H1 (cell line): ENCODE data around the gene ETV7. TPM values are rescaled to one million over a fixed set of nuclear protein-coding genes. Genes with fewer than 3 reads are reported as not detected.

Experiments
- CTCF ChIA-PET: fragments of 300-600 bp; sonication (Branson Sonifier 250); formaldehyde crosslinking; loops from one replicate; lab custom pipeline; 2021; ENCODE audit not compliant: partially characterized antibody; lab: Charles Lee
- POLR2A ChIA-PET: fragments of 300-600 bp; sonication (Branson Sonifier 250); formaldehyde crosslinking; loops from one replicate; lab custom pipeline; 2021; ENCODE audit warnings: inconsistent platforms; ENCODE audit not compliant: partially characterized antibody; lab: Charles Lee
- DNase-seq, 2 experiments: peaks; one replicate each; pipeline versions ENCODE4 v3.0.0 to v3.0.0-alpha.2; 2010 to 2022; ENCODE audit warnings: low spot score in 2 of 2, low read depth in 1 of 2, mixed read lengths in 1 of 2
- FAIRE-seq: peaks from 2 replicates; lab custom pipeline; 2011; peaks lifted over from hg19 to GRCh38; lab: Jason Lieb, UNC
- H2AFZ ChIP-seq: 2 replicates; pipeline ENCODE4 v1.8.1; 2012; ENCODE audit warnings: low read length, inconsistent platforms
- H2AK5ac ChIP-seq: 2 replicates; pipeline ENCODE4 v1.6.1; 2013; ENCODE audit warnings: low read depth, low read length
- H2BK120ac ChIP-seq: replicated peaks from 2 replicates; pipeline ENCODE3; 2013; ENCODE audit warnings: low read depth, low read length, inconsistent platforms
- H2BK12ac ChIP-seq: 2 replicates; pipeline ENCODE4 v1.6.1; 2013; ENCODE audit warnings: low read depth, low read length
- H2BK15ac ChIP-seq: 2 replicates; pipeline ENCODE4 v1.6.1; 2013; ENCODE audit warnings: low read length
- H2BK20ac ChIP-seq: 2 replicates; pipeline ENCODE4 v1.6.1; 2013; ENCODE audit warnings: low read length
- H2BK5ac ChIP-seq: 2 replicates; pipeline ENCODE4 v1.6.1; 2013; ENCODE audit warnings: low read depth, low read length
- H3K14ac ChIP-seq: 2 replicates; pipeline ENCODE4 v1.6.1; 2013; ENCODE audit warnings: inconsistent platforms; ENCODE audit not compliant: insufficient read length
- H3K18ac ChIP-seq: 2 replicates; pipeline ENCODE4 v1.6.1; 2013; ENCODE audit warnings: low read length; ENCODE audit errors: extremely low read depth
- H3K23ac ChIP-seq: 2 replicates; pipeline ENCODE4 v1.6.1; 2013; ENCODE audit warnings: inconsistent platforms; ENCODE audit not compliant: insufficient read length
- H3K23me2 ChIP-seq: 2 replicates; pipeline ENCODE4 v1.6.1; 2013; ENCODE audit warnings: low read depth, low read length
- H3K27ac ChIP-seq: 2 replicates; pipeline ENCODE4 v1.6.1; 2011; ENCODE audit warnings: low read depth, low read length, inconsistent platforms
- H3K27me3 ChIP-seq, 4 experiments: replicated peaks in 1 of 4; 1 replicate in 1 of 4; 2 replicates in 3 of 4; pipeline versions ENCODE4 v1.6.1 to v1.8.1; 2011 to 2013; ENCODE audit warnings: low read length in 3 of 4, mild to moderate bottlenecking in 3 of 4, inconsistent platforms in 2 of 4, mixed read lengths in 2 of 4, moderate library complexity in 1 of 4; ENCODE audit not compliant: control insufficient read depth in 3 of 4, insufficient read depth in 3 of 4; ENCODE audit errors: extremely low read depth in 1 of 4
- H3K36me3 ChIP-seq, 4 experiments: 2 replicates each; pipeline versions ENCODE4 v1.6.1 to v1.8.1; 2011 to 2013; ENCODE audit warnings: mild to moderate bottlenecking in 4 of 4, low read length in 3 of 4, moderate library complexity in 2 of 4, control low read depth in 1 of 4, inconsistent platforms in 1 of 4; ENCODE audit not compliant: insufficient read depth in 4 of 4, control insufficient read depth in 2 of 4
- H3K4ac ChIP-seq: replicated peaks from 2 replicates; pipeline ENCODE3; 2013; ENCODE audit warnings: low read length, low read depth, mixed read lengths, inconsistent platforms; ENCODE audit not compliant: insufficient read length
- H3K4me1 ChIP-seq, 4 experiments: replicated peaks in 1 of 4; 1 replicate in 1 of 4; 2 replicates in 3 of 4; pipeline versions ENCODE4 v1.6.1 to v1.8.1; 2011 to 2013; ENCODE audit warnings: low read length in 3 of 4, inconsistent platforms in 2 of 4, mixed read lengths in 1 of 4; ENCODE audit not compliant: insufficient read depth in 4 of 4, control insufficient read depth in 3 of 4
- H3K4me2 ChIP-seq, 2 experiments: 2 replicates each; pipeline versions ENCODE4 v1.6.1 to v1.8.1; 2011 to 2013; ENCODE audit warnings: low read depth in 2 of 2, low read length in 2 of 2, control low read depth in 1 of 2, inconsistent platforms in 1 of 2, mild to moderate bottlenecking in 1 of 2; ENCODE audit not compliant: insufficient read depth in 1 of 2
- H3K4me3 ChIP-seq, 4 experiments: fragments of 200-600, 300-600 bp in 1 of 4; sonication (generic), shearing (Covaris generic), sonication (Bioruptor Twin) in 1 of 4; 2 replicates each; pipeline versions ENCODE4 v1.5.1 to v1.8.1; 2011 to 2016; ENCODE audit warnings: low read length in 4 of 4, low read depth in 3 of 4, control low read depth in 2 of 4, inconsistent platforms in 2 of 4, mild to moderate bottlenecking in 2 of 4, mixed read lengths in 1 of 4, moderate library complexity in 1 of 4; ENCODE audit not compliant: insufficient read depth in 2 of 4; ENCODE audit errors: extremely low read depth in 1 of 4
- H3K56ac ChIP-seq: replicated peaks from 2 replicates; pipeline ENCODE3; 2013; ENCODE audit warnings: low read depth, mild to moderate bottlenecking, mixed read lengths, low read length, inconsistent platforms; ENCODE audit not compliant: insufficient read length
- H3K79me1 ChIP-seq: 2 replicates; pipeline ENCODE4 v1.6.1; 2013; ENCODE audit warnings: low read depth, low read length, control low read depth
- H3K79me2 ChIP-seq, 2 experiments: 2 replicates each; pipeline versions ENCODE4 v1.6.1 to v1.8.1; 2012 to 2013; ENCODE audit warnings: low read length in 2 of 2, mild to moderate bottlenecking in 2 of 2, inconsistent platforms in 1 of 2; ENCODE audit not compliant: insufficient read depth in 2 of 2, control insufficient read depth in 1 of 2
- H3K9ac ChIP-seq, 4 experiments: replicated peaks in 1 of 4; 1 replicate in 1 of 4; 2 replicates in 3 of 4; pipeline versions ENCODE4 v1.6.1 to v1.8.1; 2011 to 2013; ENCODE audit warnings: low read depth in 3 of 4, low read length in 3 of 4, control low read depth in 2 of 4, mild to moderate bottlenecking in 2 of 4, moderate library complexity in 2 of 4, inconsistent platforms in 1 of 4; ENCODE audit errors: extremely low read depth in 1 of 4
- H3K9me3 ChIP-seq, 2 experiments: 2 replicates each; pipeline versions ENCODE4 v1.6.1 to v1.8.1; 2012 to 2013; ENCODE audit warnings: mild to moderate bottlenecking in 2 of 2, moderate library complexity in 2 of 2, control low read depth in 1 of 2, inconsistent platforms in 1 of 2, low read depth in 1 of 2, low read length in 1 of 2, mixed read lengths in 1 of 2; ENCODE audit not compliant: insufficient read depth in 2 of 2
- H4K20me1 ChIP-seq, 2 experiments: replicated peaks in 1 of 2; 2 replicates each; pipeline versions ENCODE3 to v1.8.1; 2011 to 2013; ENCODE audit warnings: inconsistent platforms in 2 of 2, low read length in 2 of 2, mild to moderate bottlenecking in 1 of 2; ENCODE audit not compliant: insufficient read depth in 2 of 2, control insufficient read depth in 1 of 2
- H4K5ac ChIP-seq: 2 replicates; pipeline ENCODE4 v1.6.1; 2013; ENCODE audit warnings: low read length, low read depth, mixed read lengths, inconsistent platforms; ENCODE audit not compliant: insufficient read length
- H4K8ac ChIP-seq: 2 replicates; pipeline ENCODE4 v1.8.0; 2013; ENCODE audit warnings: mild to moderate bottlenecking, moderate library complexity, low read length, inconsistent platforms; ENCODE audit not compliant: insufficient read depth; ENCODE audit errors: extremely low read depth
- H4K91ac ChIP-seq: replicated peaks from 2 replicates; pipeline ENCODE3; 2013; ENCODE audit warnings: low read length, mixed read lengths, inconsistent platforms; ENCODE audit not compliant: insufficient read length
- BACH1 ChIP-seq: IDR thresholded peaks from 2 replicates; pipeline ENCODE4 v1.6.1; 2012; ENCODE audit warnings: low read length, improper control_type of control experiment
- BCL11A ChIP-seq, 2 experiments: IDR thresholded peaks; one replicate each; pipeline ENCODE4 v1.6.1; 2011; ENCODE audit warnings: low read depth in 2 of 2, low read length in 2 of 2, mild to moderate bottlenecking in 2 of 2
- HDAC2 ChIP-seq, 2 experiments: fragments of 300-600 bp in 1 of 2; sonication (generic) in 1 of 2; IDR thresholded peaks; 2 replicates each; pipeline ENCODE4 v1.6.1; 2011 to 2012; ENCODE audit warnings: low read depth in 2 of 2, low read length in 2 of 2, mild to moderate bottlenecking in 2 of 2, moderate library complexity in 2 of 2, borderline replicate concordance in 1 of 2, inconsistent platforms in 1 of 2
- HDAC6 ChIP-seq: IDR thresholded peaks from one replicate; pipeline ENCODE4 v1.7.1; 2012; ENCODE audit warnings: low read depth, mild to moderate bottlenecking, inconsistent platforms, low read length, moderate library complexity
- NRF1 ChIP-seq: IDR thresholded peaks from 2 replicates; pipeline ENCODE4 v1.6.1; 2011; ENCODE audit warnings: mild to moderate bottlenecking, low read depth, low read length, improper control_type of control experiment
- TAF7 ChIP-seq: optimal IDR thresholded peaks from 2 replicates; pipeline ENCODE3; 2011; ENCODE audit warnings: low read depth, mild to moderate bottlenecking, inconsistent platforms, low read length, moderate library complexity, borderline replicate concordance
- TCF12 ChIP-seq: IDR thresholded peaks from 2 replicates; pipeline ENCODE4 v1.6.1; 2011; ENCODE audit warnings: low read depth, mild to moderate bottlenecking, low read length
- WGBS, 2 experiments: shearing (Covaris generic) in 1 of 2; methylation state at CpG; one replicate each; pipeline versions ENCODE4 v1.1.6 to v1.1.7; 2013 to 2015; ENCODE audit warnings: low lambda C conversion rate in 2 of 2, mixed read lengths in 2 of 2, inconsistent platforms in 1 of 2, low coverage in 1 of 2, missing lambda C conversion rate in 1 of 2; ENCODE audit not compliant: insufficient replicate concordance in 2 of 2, insufficient coverage in 1 of 2, insufficient read length in 1 of 2; ENCODE audit errors: extremely low coverage in 1 of 2, missing lambda C conversion rate in 1 of 2; 5-methylcytosine and 5-hydroxymethylcytosine counted together
- polyA plus RNA-seq, 7 experiments: library from polyadenylated mRNA; depleted of rRNA in 3 of 7; stranded (reverse) in 5 of 7; unstranded in 2 of 7; fragments of >200 nt in 5 of 7; fragments of 200-250 nt in 2 of 7; gene quantifications; 1 replicate in 5 of 7; 2 replicates in 1 of 7; 4 replicates in 1 of 7; pipeline versions ENCODE4 v1.2.1 to v1.2.3, GENCODE V29; 2011 to 2013; ENCODE audit warnings: missing spikeins in 2 of 7, mixed read lengths in 2 of 7
- total RNA-seq: library from RNA; stranded (reverse); fragmentation: NEBNext Ultra II Directional; extraction: Animal tissue kit (Norgen Biotek cat#: 25700); gene quantifications from 2 replicates; pipeline ENCODE4 v1.2.1, GENCODE V29; 2021

ETV7 gene
- total and polyA plus RNA-seq, 2 of the 8 experiments (the other 6 are each of a cell fraction or from before 2014, with no cell fraction given) = 0.54 to 2.4 TPM

- no peak overlapping the region for H2BK120ac ChIP-seq
- H3K79me2 ChIP-seq = no peaks in the 10 kb centered on the region
- H2AFZ ChIP-seq = no peak overlapping the region
- H3K9ac ChIP-seq = no peak overlapping the region
- H3K27ac ChIP-seq = no peak overlapping the region
- no peaks in the 10 kb centered on the region for H3K79me1 ChIP-seq
- no peak overlapping the region for H3K23ac ChIP-seq
- TF ChIP-seq NRF1 = no peak
- TF ChIP-seq HDAC6 = no peak
- no peak for TF ChIP-seq HDAC2 (IDR thresholded peaks at IDR 0.05; ENCODE audit: borderline replicate concordance in 1 of 2, low read depth in 2 of 2, low read length in 2 of 2)
- no peak for TF ChIP-seq BACH1
- TF ChIP-seq BCL11A (IDR thresholded peaks at IDR 0.05; ENCODE audit: low read depth in 2 of 2, low read length in 2 of 2) = no peak
- no peak for TF ChIP-seq TCF12
- no peak for TF ChIP-seq TAF7
- H2BK5ac ChIP-seq = no peak overlapping the region
- H3K23me2 ChIP-seq = no peaks in the 10 kb centered on the region
- no peak overlapping the region for H4K91ac ChIP-seq
- H3K18ac ChIP-seq = no peak overlapping the region
- no peaks in the 10 kb centered on the region for H3K9me3 ChIP-seq
- H3K4me3 ChIP-seq = no peak overlapping the region
- H4K20me1 ChIP-seq = no peaks in the 10 kb centered on the region
- H3K56ac ChIP-seq = no peak overlapping the region
- H3K14ac ChIP-seq = no peak overlapping the region
- DNase-seq (no peak), FAIRE-seq (no peak)
- H4K8ac ChIP-seq = no peak overlapping the region
- H3K36me3 ChIP-seq = no peaks in the 10 kb centered on the region
- no peaks in the 10 kb centered on the region; a peak in 1 of 7 replicates for H3K27me3 ChIP-seq
- H3K4me1 ChIP-seq = peaks cover 0 to 7% (median 0%) of the 10 kb centered on the region in 4 experiments; a peak in 2 of 7 replicates
- H2AK5ac ChIP-seq = no peak overlapping the region
- H4K5ac ChIP-seq = no peak overlapping the region
- ChIA-PET CTCF (interaction anchor here (0.9 to 14.2 kb wide), 8 partner anchors 9 to 180 kb away, joined by 3 to 137 read pairs (median 6); no protein-coding TSS in a partner anchor), POLR2A (no interaction called here)
- WGBS, 2 experiments = 90% methylated on average over 2 of the region's 2 CpGs; no CpG with 5 or more reads in 1 of the 2 experiments
- H2BK20ac ChIP-seq = no peak overlapping the region
- no peak overlapping the region for H3K4me2 ChIP-seq
- H2BK15ac ChIP-seq = no peak overlapping the region
- H3K4ac ChIP-seq = no peak overlapping the region
- H2BK12ac ChIP-seq = no peak overlapping the region
Measured at GRCh38 chr6:36319821-36320220, 67.6 kb downstream of the ETV7 start.
